Keratinocyte (primary cell): ENCODE data around the gene FMO1.

Source experiments
- CTCF ChIP-seq, 3 experiments: IDR thresholded peaks in 1 of 3; conservative IDR thresholded peaks in 1 of 3; optimal IDR thresholded peaks in 1 of 3; 2 replicates in 2 of 3; 3 replicates in 1 of 3; pipeline versions ENCODE3 to v1.5.1; 2011; ENCODE audit warnings: low read length in 3 of 3, mild to moderate bottlenecking in 3 of 3, moderate library complexity in 2 of 3, control low read depth in 1 of 3, inconsistent platforms in 1 of 3; ENCODE audit not compliant: insufficient read depth in 2 of 3; ENCODE audit errors: extremely low read depth in 1 of 3
- EZH2 ChIP-seq: IDR thresholded peaks from one replicate; pipeline ENCODE4 v1.6.1; 2012; ENCODE audit warnings: inconsistent platforms, mild to moderate bottlenecking, low read length, moderate library complexity

GRCh38 chr1:171279678-171280077, 31.4 kb downstream of the FMO1 start:
- TF ChIP-seq CTCF (optimal IDR thresholded peaks at IDR 0.05 in 1 of 3, IDR thresholded peaks at IDR 0.05 in 1 of 3, conservative IDR thresholded peaks at IDR 0.05 in 1 of 3; ENCODE audit: extremely low read depth in 1 of 3, insufficient read depth in 2 of 3, low read length in 3 of 3): no peak
- TF ChIP-seq EZH2: no peak
